Activated CD4-positive, alpha-beta T cell treated with anti-CD3 and anti-CD28 coated beads, Interleukin-2, Interleukin-4, amounts not matched to agents 100 ng/mL and 50 ng/mL, durations not matched to agents 16 hours and 8 hours (primary cell): ENCODE data around the gene SHLD2.
"Not testable (repeated sequence)": the region's sequence is repeated elsewhere in the genome, so short reads cannot be mapped to it uniquely, and the experiment has no call there.

Experiments
- DNase-seq: peaks from one replicate; pipeline ENCODE4 v3.0.0-alpha.2; 2020; ENCODE audit warnings: low spot score

Gene SHLD2

GRCh38 chr10:87094373-87095235, at the start of gene SHLD2, which contains the start of gene GLUD1:
TSS of gene SHLD2 (plus strand) at chr10:87095206. CDS start at chr10:87151355, 56,149 bp downstream.
TSS of gene GLUD1 (minus strand) at chr10:87094843. CDS start at chr10:87094769, 74 bp downstream.
- peak; percentile 94 for DNase-seq

- no peak for DNase-seq
Measured at GRCh38 chr10:87045434-87045938, 49.5 kb upstream of the SHLD2 start.

GRCh38 chr10:87053111-87053510, 41.9 kb upstream of the SHLD2 start:
- no peak for DNase-seq

- DNase-seq: no peak
Measured at GRCh38 chr10:87053577-87054181, 41.3 kb upstream of the SHLD2 start.

- DNase-seq: peak; percentile 58
Measured at GRCh38 chr10:87054373-87055295, 40.4 kb upstream of the SHLD2 start.

GRCh38 chr10:87058171-87058570, 36.8 kb upstream of the SHLD2 start:
- no peak for DNase-seq

- no peak for DNase-seq
Measured at GRCh38 chr10:87059401-87059800, 35.6 kb upstream of the SHLD2 start.

GRCh38 chr10:87060280-87060928, 34.6 kb upstream of the SHLD2 start:
- DNase-seq: no peak

GRCh38 chr10:87064651-87065050, 30.4 kb upstream of the SHLD2 start:
- no peak for DNase-seq

GRCh38 chr10:87066178-87066577, 28.8 kb upstream of the SHLD2 start:
- no peak for DNase-seq

- no peak for DNase-seq
Measured at GRCh38 chr10:87066865-87067264, 28.1 kb upstream of the SHLD2 start.

GRCh38 chr10:87068281-87068680, 26.7 kb upstream of the SHLD2 start:
- no peak for DNase-seq

GRCh38 chr10:87072449-87072848, 22.6 kb upstream of the SHLD2 start:
- no peak for DNase-seq

GRCh38 chr10:87076421-87076820, 18.6 kb upstream of the SHLD2 start:
- not testable (repeated sequence) for DNase-seq

GRCh38 chr10:87079106-87079836, 15.7 kb upstream of the SHLD2 start:
- DNase-seq: no peak

- not testable (repeated sequence) for DNase-seq
Measured at GRCh38 chr10:87080621-87081020, 14.4 kb upstream of the SHLD2 start.

- DNase-seq: not testable (repeated sequence)
Measured at GRCh38 chr10:87081574-87081973, 13.4 kb upstream of the SHLD2 start.

GRCh38 chr10:87082219-87082618, 12.8 kb upstream of the SHLD2 start:
- DNase-seq: not testable (repeated sequence)

GRCh38 chr10:87083576-87084290, 11.3 kb upstream of the SHLD2 start:
- DNase-seq: peak; percentile 58

- DNase-seq: peak; percentile 76
Measured at GRCh38 chr10:87084291-87084782, 10.7 kb upstream of the SHLD2 start.
